Measurements from ENCODE around the gene PLTP.
"Not testable (repeated sequence)": the region's sequence is repeated elsewhere in the genome, so short reads cannot be mapped to it uniquely, and the experiment has no call there.

Gene PLTP, protein sequence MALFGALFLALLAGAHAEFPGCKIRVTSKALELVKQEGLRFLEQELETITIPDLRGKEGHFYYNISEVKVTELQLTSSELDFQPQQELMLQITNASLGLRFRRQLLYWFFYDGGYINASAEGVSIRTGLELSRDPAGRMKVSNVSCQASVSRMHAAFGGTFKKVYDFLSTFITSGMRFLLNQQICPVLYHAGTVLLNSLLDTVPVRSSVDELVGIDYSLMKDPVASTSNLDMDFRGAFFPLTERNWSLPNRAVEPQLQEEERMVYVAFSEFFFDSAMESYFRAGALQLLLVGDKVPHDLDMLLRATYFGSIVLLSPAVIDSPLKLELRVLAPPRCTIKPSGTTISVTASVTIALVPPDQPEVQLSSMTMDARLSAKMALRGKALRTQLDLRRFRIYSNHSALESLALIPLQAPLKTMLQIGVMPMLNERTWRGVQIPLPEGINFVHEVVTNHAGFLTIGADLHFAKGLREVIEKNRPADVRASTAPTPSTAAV

DNA sequence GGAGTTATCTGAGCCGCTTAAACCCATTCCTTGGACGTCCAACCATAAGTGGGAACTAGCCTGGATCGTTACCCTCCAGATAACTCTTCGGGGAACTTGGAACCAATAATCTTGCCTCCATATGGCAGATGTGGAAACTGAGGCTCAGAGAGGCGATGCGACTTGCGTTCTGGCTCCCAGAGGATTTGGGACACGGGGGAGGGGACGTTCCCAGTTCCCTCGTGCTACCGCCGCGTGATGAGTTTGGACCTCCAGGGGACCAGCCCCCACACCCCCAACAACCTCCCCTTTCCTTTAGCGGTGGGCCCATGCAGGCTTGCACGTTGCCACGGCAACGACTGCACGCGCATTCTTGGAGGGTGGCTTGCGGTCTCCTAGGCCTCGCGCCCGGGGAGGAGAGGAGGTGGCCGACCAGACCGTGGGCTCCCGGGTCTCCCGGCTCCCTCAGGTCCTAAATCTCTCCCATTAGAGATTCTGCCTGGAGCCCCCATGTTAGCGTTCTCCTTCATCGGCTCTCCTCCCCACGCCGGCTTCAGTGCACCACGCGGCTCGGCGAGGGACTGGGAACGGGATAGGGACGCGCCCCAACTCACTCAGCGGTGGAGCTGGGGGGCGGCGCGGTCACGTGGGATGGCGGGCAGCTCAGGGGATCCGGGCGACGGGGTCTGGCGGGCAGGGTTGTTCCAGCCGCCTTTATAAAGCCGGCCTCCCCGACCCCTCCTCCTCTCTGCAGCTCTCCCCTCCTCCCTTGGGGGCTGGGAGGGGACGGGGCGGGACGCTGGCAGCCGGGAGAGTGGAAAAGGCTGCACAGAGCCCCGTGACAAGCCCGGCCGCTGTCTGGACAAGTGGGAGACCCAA is at the start of gene PLTP:
Gene PLTP, minus strand, starts transcription at position 670 of the 858 bp plus-strand sequence. CDS start 703 bp downstream, outside the sequence.
- DNase-seq = no peak

DNA sequence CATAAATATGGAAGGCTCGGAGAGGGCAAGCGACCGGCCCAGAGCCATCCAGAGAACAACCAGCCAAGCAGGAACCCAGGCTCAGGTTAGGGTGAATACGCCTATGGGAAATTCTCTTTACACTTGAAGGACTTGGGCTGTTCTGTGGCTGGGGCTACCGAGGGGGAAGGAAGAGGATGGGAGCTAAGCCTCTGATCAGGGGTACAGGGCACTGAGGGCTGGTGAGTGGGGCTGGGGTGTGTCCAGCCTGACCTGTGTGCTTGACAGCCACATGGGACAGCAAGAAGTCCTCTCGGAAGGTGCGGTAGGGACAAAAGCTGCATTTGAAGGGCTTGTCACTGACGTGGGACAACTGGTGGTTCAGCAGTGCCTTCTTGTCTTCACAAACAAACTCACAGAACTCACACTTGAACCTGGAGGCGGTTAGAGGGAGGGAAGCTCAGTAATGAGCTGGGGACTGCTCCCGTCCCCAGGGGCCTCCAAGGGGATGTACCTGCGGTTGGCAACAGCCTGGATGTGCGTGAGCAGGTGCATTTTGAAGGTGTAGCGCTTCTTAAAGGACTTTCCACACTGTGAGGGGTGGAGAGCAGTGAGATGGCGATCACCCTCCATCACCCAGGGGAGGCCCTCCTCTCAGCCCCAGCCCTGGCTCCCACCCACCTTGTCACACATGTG is 48.1 kb upstream of the PLTP start:
- no peak for DNase-seq

GRCh38 chr20:45959126-45959525 is 47.2 kb upstream of the PLTP start:
- no peak for DNase-seq

DNA sequence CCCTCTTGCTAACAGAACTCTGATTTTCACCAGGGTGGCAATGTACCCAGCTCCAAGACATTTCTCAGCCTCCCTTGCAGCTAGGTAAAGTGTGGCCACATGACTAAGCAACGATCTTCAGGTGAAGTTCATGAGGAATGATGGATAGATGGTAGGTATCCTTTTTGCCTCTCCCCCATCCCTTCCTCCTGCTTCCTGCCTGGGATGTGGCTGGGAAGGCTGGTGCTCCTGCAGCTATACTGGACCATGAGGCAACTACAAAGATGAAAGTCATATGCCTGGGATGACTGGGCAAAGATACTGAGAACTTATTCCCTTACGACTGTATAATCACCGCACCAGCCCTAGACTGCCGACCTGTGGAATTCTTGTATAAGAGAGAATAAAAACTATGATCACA is 46.6 kb upstream of the PLTP start:
- DNase-seq = no peak

- no peak for DNase-seq
These were observed 45.3 kb upstream of the PLTP start for GRCh38 chr20:45957021-45957941.

DNA sequence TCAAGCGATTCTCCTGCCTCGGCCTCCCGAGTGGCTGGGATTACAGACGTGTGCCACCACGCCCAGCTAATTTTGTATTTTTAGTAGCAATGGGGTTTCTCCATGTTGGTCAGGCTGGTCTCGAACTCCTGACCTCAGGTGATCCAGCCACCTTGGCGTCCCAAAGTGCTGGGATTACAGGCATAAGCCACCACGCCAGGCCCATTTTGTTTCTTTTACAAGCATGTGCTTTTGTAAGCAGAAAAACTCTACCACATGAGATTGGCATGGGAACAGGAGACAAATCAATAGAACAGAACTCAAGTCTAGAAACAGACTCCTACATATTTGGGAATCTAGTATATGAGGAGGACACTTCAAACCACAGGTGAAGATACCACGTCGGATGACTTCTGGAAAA is 44.4 kb upstream of the PLTP start:
- not testable (repeated sequence) for DNase-seq

GRCh38 chr20:45953672-45954071 is 41.7 kb upstream of the PLTP start:
- no peak for DNase-seq

- no peak for DNase-seq
These were observed 40.9 kb upstream of the PLTP start for GRCh38 chr20:45952861-45953260.

DNA sequence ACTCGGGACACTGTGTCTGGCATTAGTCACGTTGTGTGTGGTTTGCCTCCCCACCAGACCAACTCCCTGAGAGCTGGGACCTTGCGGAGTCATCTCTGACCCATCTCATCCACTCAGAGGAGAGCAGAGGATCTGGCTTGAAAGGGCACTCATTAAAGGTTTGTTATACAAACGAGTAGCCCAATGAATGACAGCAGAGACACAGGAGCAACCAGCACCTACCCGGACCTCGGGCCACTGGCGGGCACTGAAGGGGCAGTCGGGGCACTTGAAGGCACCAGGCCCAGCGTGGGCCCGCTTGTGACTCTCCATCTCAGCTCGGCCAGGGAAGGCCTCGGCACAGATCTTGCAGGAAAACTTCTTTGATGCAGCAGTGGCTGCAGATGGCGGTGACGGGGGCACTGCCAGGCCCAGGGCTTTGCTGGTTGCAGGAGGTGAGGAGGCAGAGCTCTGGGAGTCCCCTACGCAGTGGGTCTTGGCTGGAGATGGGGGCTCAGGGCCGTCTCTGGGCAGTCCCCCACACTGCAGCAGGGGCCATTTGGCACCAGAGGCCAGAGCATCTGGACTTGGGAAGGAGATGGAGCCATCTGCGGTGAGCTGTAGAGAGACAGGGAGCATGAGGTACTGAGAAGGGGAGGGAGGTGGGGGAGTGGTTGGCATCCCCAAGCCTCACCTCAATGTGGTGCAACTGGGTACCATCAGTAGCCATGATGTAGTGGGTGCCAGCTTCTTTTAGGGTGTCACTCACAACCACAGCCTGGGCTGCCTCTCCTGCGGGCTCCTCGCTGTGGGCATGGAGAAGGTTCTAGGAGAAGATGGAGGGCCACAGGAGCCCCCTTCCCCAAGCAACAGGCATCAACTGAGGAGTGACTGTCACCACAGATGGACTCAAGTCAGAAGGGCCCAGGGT is 40.2 kb upstream of the PLTP start:
- no peak for DNase-seq

- DNase-seq = no peak
These were observed 38.3 kb upstream of the PLTP start for GRCh38 chr20:45950330-45950646.

DNA sequence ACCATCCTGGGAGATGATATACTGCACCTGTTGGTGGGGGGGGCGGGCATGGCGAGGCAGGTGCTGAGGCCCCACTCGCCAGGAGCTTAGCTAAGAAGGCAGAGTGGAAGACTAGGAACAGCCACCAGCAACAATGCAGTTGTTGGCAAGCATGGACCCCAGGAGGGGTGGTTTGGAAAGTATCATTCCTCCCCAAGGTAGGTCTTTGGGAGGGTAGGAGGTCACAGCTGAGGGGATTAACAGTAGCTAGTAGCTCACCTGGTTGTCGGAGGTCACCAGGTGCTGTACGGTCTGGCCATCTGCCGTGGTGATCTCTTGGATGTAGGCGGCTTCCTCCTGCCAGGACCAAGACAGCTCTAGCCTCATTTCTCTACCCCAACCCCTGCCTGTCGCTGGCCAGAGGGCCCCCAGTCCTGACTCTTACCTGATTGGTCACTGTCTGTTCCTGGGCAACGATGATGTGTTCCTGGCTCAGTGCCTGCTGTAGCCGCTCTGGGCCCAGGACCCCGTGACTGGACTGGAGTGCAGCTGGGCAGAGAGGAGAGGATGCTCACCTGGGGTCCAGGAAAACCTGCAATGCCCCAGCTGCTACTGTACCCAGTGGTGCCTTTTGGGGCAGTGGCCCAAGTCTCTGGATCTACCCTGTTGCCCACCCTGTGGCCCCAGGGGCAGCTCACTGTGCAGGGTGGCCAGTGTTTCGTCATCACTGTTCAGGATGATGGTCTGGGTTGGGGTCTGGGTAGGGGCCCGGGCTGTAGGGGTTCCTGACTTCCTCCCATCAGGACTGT is 37.8 kb upstream of the PLTP start:
- no peak for DNase-seq

- no peak for DNase-seq
These were observed 37.0 kb upstream of the PLTP start for GRCh38 chr20:45948742-45949541.

DNA sequence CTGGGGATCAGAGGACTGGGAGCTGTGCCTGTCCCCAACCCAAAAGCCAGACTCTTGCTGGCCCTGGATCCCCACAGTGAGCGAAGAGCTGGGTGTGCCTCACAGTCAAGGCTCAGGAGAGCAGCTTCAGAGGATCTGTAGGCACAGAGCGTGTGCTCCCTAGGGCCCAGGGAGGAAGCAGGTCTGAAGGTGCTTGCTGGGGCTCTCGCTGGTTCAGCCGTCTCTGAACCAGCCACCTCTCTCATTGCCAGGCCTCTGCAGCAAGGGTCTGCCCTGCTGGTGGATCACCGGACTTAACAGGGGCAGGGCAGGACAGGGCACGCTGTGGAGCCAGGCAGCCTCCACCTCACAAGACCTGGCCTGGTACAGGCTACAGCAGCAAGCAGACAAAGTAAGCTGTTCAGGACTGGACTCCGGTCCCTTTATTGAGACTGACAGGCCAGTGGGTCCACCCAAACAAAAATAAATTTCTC is 36.3 kb upstream of the PLTP start:
- no peak for DNase-seq

DNA sequence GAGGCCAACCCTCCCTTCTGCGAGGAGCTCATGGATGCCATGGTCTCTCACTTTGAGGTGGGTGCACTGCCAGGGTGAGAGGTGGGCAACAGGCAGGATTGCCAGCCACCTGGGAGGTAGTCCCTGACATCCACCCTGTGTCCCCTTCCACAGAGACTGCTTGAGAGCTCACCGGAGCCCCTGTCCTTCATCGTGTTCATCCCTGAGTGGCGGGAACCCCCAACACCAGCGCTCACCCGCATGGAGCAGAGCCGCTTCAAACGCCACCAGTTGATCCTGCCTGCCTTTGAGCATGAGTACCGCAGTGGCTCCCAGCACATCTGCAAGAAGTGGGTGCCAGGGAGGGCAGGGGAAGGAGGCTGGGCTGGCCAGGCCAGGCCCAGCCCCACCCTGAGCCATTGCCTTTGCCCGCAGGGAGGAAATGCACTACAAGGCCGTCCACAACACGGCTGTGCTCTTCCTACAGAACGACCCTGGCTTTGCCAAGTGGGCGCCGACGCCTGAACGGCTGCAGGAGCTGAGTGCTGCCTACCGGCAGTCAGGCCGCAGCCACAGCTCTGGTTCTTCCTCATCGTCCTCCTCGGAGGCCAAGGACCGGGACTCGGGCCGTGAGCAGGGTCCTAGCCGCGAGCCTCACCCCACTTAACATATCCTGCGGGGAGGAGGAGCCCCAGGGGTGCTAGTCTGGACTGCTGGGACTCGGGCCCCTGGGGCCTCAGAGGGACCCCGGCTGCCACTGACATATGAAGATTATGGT is 35.3 kb upstream of the PLTP start:
- DNase-seq = no peak

- no peak for DNase-seq
These were observed 34.4 kb upstream of the PLTP start for GRCh38 chr20:45946149-45946970.

GRCh38 chr20:45945678-45946148 is 33.8 kb upstream of the PLTP start:
- no peak for DNase-seq

DNA sequence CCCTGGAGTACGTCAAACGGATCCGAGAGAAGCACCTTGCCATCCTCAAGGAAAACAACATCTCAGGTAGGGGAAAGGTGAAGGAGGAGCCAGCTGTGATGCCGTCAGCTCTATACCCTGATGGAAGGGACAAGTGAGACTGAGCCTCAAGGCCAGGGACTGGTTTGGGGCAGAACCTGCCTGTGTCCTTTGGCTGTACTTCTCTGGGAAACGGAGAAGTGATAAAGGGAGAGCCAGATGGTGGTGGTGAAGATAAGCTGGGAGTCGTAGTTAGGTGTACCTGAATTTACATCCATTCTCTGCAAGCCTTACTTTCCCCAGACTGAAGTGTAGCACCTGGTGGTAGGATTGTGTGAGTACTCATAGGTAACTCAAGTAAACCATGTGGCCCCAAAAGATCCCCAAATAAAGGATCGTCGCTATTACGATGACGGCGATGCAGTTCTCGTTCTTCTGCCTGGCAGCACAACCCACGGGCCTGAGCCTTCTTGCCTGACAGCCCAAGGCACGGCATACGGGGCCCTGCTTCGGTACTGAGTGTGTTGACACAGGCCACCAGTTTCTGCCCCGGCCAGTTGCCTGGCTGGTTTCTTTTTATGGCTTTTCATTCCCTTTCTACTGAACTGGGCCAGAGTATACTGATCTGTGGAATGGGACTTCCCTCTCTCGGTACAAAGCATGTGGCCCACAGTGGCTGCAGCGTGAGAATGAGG is 33.2 kb upstream of the PLTP start:
- no peak for DNase-seq
